HG03159 (cell line): ENCODE measurements around the gene TMEM186.
"Not testable (repeated sequence)": the region's sequence is repeated elsewhere in the genome, so short reads cannot be mapped to it uniquely, and the experiment has no call there.

Experiments
- ATAC-seq: cut with Tn5 transposase; IDR thresholded peaks from one replicate; pipeline ENCODE4 v1.9.1; 2021; ENCODE audit warnings: mild to moderate bottlenecking, moderate library complexity; ENCODE audit not compliant: unreplicated experiment

TMEM186 gene

DNA sequence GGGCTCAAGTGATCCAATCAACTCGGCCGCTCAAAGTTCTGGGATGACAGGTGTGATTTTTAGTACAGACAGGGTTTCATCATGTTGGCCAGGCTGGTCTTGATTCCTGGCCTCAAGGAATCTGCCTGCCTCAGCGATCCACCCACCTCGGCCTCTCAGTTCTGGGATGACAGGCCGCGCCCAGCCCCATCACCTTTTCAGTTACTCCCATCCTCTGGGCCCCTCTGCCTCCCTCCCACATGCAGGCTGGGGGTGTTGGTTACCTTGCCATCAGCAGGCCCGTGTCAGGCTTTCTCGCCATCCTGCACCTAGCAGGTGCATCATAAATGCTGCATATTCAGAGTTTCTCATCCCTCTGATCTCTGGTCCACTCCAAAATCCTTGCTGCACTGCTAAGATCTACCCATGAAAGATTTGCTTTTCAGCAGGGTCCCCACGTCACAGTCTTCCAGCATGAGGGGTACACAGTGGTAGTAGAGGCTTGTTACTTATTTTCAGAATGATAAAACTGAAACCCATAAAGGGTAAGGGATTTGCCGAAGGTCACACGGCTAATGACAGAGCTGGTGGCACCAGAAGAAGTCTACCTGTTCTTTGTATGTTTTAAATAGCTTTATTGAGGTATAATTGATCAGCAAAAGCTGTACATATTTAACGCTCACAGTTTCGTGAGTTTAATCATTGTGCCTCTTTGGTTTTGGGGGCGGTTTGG, 16.8 kb upstream of the TMEM186 start:
- no peak for ATAC-seq

GRCh38 chr16:8812162-8812843, 14.9 kb upstream of the TMEM186 start:
- ATAC-seq = no peak

GRCh38 chr16:8808613-8809353, 11.3 kb upstream of the TMEM186 start:
- no peak for ATAC-seq

- ATAC-seq = no peak
These were observed 10.6 kb upstream of the TMEM186 start for GRCh38 chr16:8808009-8808408.

DNA sequence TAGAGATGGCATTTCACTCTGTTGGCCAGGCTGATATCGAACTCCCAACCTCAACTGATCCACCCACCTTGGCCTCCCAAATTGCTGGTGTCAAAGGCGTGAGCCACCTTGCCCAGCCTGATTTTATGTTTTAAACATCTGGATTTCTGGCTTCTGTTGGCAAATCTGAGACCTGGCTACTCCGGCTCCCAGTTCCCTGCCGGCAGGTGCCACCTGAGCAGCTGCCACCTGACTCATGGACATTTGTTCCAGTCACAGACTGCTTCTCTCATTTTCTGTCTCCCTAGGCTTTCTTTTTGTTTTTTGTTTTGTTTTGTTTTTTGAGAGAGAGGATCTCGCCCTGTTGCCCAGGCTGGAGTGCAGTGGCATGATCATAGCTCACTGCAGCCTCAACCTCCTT, 9.8 kb upstream of the TMEM186 start:
- ATAC-seq = no peak

DNA sequence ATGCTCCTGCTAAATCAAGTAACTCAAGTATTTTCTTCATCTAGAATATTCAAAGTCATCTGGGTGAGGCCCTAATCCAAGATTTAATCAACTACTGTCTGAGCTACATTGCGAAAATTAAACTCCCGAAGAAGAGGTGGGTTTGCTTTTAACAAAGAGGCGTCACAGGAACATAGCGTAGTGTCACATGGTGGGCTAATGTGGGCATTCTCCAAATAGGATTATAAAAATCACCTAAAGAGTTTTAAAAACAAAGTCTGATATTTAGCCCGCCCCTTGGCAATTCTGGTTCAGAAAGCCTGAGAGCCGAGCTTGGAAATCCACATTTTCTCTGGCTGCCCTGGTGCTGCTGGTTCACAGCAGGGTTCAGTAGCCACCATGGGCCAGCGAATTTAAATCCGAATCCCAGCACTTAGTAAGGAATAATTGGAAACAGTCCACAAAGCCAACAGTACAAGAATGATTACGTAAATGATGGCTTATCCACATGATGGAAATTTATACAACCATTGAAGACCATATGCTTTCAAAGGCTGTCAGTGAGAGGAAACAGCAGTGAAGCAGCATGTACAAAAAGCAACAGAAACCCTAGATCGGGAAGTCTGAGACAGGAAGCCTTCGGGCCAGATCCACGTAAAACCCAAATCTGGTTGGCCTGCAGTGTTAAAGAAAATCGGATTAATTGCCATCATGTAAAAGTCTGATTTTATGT, 9.0 kb upstream of the TMEM186 start:
- ATAC-seq = no peak

GRCh38 chr16:8804313-8804712, 6.9 kb upstream of the TMEM186 start:
- ATAC-seq = no peak

GRCh38 chr16:8803733-8804132, 6.3 kb upstream of the TMEM186 start:
- not testable (repeated sequence) for ATAC-seq

DNA sequence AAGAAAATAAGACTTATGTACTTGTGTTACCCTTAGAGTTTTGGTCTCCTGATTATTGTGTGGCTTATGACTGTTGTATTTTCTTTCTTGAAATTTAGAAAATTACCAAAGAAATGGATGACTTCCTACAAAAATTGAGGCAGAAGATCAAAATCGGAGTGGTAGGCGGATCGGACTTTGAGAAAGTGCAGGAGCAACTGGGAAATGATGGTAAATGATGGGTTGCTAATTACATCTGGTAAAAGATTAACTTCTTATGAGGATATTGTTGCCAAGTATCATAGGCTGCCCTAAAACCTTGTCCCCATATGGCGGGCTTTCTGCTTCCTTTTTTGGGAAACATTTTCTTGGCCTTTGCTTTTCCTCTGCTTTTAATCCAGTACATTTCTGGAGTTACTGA, 4.3 kb upstream of the TMEM186 start:
- ATAC-seq = no peak

GRCh38 chr16:8798535-8799157, 1.2 kb upstream of the TMEM186 start:
- no peak for ATAC-seq

GRCh38 chr16:8798174-8798527, 712 bp upstream of the TMEM186 start:
- peak; percentile 10 for ATAC-seq

GRCh38 chr16:8796469-8797363, 723 bp downstream of the TMEM186 start:
- peak; percentile 1 for ATAC-seq

- ATAC-seq = no peak
These were observed 1.6 kb downstream of the TMEM186 start for GRCh38 chr16:8795818-8796217.

GRCh38 chr16:8795091-8795490, 2.3 kb downstream of the TMEM186 start:
- no peak for ATAC-seq

DNA sequence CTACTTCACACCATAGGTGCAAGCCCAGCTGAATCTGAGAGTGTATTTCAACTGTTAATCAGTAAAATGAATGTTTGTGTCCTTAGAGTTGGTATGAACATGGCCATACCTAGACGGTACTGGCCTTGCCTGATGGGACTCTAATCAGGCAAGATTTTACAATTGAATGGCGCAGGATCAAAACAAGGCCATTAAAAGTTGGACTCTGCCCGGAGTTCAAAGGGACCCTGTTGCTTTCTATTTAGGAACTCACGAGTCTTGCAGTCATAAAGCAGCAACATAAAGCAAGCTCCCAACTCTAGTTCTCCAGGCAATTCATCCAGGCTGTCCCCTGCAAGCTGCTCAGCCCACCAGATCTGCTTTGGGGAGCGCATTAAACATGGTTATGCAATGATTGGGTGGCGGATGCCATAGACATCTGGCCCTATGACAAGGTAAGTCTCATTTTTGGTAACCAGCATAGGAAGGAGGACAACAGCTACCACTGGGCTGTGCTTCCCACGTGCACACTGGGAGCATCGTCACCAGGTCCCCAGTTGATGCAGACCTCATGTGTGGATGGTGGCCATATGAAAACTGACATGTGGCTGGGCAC, 8.8 kb downstream of the TMEM186 start:
- no peak for ATAC-seq

DNA sequence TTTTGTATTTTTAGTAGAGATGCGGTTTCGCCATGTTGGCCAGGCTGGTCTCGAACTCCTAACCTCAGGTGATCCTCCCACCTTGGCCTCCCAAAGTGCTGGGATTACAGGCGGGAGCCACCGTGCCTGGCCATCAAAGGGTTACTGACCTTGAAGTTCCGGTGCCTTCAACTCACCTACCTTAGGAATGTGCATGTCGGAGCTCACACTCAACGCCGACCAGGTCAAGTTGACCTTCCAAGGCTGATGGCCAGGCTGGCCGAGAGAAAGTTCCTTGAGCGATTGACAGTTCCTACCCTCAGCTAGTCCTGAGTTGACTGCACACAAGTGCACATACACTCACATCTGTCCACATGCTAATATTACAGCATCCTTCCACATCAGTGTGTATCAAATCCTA, 11.1 kb downstream of the TMEM186 start:
- not testable (repeated sequence) for ATAC-seq

DNA sequence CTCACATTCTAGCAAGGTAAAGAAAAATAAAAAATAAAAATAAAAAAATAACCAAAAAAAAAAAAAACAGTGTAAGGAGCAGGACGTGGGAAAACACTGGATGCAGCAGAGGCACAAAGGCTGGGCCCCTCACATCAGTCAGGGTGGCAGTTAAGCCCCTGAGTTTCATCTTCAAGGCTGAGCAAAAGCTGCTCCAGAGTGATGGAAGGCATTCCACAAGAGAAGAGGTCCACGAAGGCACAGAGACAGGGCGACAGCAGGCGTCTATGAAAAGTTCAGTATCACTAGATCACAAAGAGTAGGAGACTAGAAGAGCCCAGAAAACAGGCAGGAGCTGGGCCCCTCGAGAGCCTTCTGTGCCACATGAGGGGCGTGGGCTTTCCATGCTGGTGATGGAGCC, 12.0 kb downstream of the TMEM186 start:
- ATAC-seq = no peak

DNA sequence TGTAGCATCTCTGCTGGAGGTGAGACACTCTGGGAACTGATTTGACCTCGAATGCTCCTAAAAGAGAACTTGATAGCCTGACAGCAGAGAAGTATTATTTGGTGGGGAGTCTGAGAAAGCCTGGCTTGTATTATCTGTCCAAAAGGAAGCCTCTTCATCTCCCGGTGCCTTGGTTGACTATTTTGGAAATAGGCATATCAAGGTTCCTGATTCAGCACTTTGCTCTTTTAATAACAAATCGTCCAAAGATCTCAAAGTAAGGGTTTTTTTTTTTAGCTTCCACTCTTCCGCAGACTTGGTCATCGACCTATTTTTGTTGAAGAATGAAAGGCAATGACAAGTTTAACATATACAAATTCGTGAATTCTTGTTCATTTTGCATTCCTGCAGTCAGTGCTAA, 14.8 kb downstream of the TMEM186 start:
- no peak for ATAC-seq

DNA sequence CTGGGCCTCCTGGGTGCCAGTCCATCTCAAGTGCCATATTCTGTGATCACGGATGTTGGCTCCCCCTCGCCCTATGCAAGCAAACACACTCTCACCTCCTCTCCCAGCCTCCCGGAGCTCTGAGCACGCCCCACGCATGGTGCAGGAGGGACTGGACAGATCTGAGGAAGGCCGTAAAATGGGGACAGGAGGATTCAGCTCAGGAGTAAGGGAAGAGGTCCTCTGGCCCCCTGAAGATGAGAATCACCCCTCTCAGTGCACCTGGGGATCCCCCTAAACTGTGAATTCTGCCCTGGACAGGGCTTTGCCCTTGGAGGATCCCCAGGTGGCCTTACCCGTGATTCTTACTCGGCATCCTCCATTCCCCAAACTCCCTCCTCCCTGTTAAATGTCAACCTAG, 15.6 kb downstream of the TMEM186 start:
- ATAC-seq = no peak

- no peak for ATAC-seq
These were observed 20.2 kb downstream of the TMEM186 start for GRCh38 chr16:8777217-8777616.
